NCI-H1092 treated with DMSO at 0.1 percent for 48 hours (cell line): Measurements from ENCODE around the gene TBC1D1.

Experiments used
- DNase-seq: peaks from one replicate; lab custom pipeline; 2025; lab: John Stamatoyannopoulos, UW

TBC1D1 gene

GRCh38 chr4:38078590-38079421 lies 187.9 kb downstream of the TBC1D1 start:
- no peak for DNase-seq

GRCh38 chr4:38080061-38080974 lies 189.4 kb downstream of the TBC1D1 start:
- DNase-seq: no peak

- DNase-seq: no peak
Observed at GRCh38 chr4:38082021-38082420, 191.1 kb downstream of the TBC1D1 start.

- no peak for DNase-seq
Observed at GRCh38 chr4:38082424-38083385, 191.8 kb downstream of the TBC1D1 start.

GRCh38 chr4:38084877-38085711 lies 194.2 kb downstream of the TBC1D1 start:
- no peak for DNase-seq

- no peak for DNase-seq
Observed at GRCh38 chr4:38085751-38086150, 194.9 kb downstream of the TBC1D1 start.

- no peak for DNase-seq
Observed at GRCh38 chr4:38086151-38086848, 195.4 kb downstream of the TBC1D1 start.

GRCh38 chr4:38086849-38087226 lies 196.0 kb downstream of the TBC1D1 start:
- no peak for DNase-seq

GRCh38 chr4:38088321-38088720 lies 197.4 kb downstream of the TBC1D1 start:
- no peak for DNase-seq

- no peak for DNase-seq
Observed at GRCh38 chr4:38089961-38090360, 199.1 kb downstream of the TBC1D1 start.

- DNase-seq: no peak
Observed at GRCh38 chr4:38090455-38091246, 199.8 kb downstream of the TBC1D1 start.

- no peak for DNase-seq
Observed at GRCh38 chr4:38091636-38092035, 200.8 kb downstream of the TBC1D1 start.

GRCh38 chr4:38092701-38093100 lies 201.8 kb downstream of the TBC1D1 start:
- no peak for DNase-seq

- DNase-seq: no peak
Observed at GRCh38 chr4:38094419-38094818, 203.5 kb downstream of the TBC1D1 start.

GRCh38 chr4:38095691-38096090 lies 204.8 kb downstream of the TBC1D1 start:
- DNase-seq: no peak

- DNase-seq: no peak
Observed at GRCh38 chr4:38097818-38098217, 206.9 kb downstream of the TBC1D1 start.

GRCh38 chr4:38099020-38099600 lies 208.2 kb downstream of the TBC1D1 start:
- no peak for DNase-seq

- no peak for DNase-seq
Observed at GRCh38 chr4:38099908-38100407, 209.1 kb downstream of the TBC1D1 start.
